Osteocyte (in vitro differentiated cells): Measurements from ENCODE around the gene ARL3. TPM values are rescaled to one million over a fixed set of nuclear protein-coding genes. Genes with fewer than 3 reads are reported as not detected.

Source experiments
- DNase-seq: peaks from one replicate; pipeline ENCODE4 v3.0.0; 2021; ENCODE audit warnings: mixed read lengths; ENCODE audit not compliant: unreplicated experiment; ENCODE audit errors: extremely low spot score
- H3K27ac Mint-ChIP-seq: one replicate; pipeline ENCODE4 v1.8.0; 2021; ENCODE audit warnings: mild to moderate bottlenecking, mixed read lengths; ENCODE audit not compliant: unreplicated experiment
- H3K27me3 Mint-ChIP-seq: one replicate; pipeline ENCODE4 v1.8.0; 2021; ENCODE audit warnings: mixed read lengths; ENCODE audit not compliant: unreplicated experiment
- H3K36me3 Mint-ChIP-seq: one replicate; pipeline ENCODE4 v1.8.0; 2021; ENCODE audit warnings: mixed read lengths; ENCODE audit not compliant: unreplicated experiment
- H3K4me1 Mint-ChIP-seq: one replicate; pipeline ENCODE4 v1.8.0; 2021; ENCODE audit warnings: mixed read lengths; ENCODE audit not compliant: unreplicated experiment
- H3K4me3 Mint-ChIP-seq: one replicate; pipeline ENCODE4 v1.8.0; 2021; ENCODE audit warnings: mild to moderate bottlenecking, moderate library complexity, mixed read lengths; ENCODE audit not compliant: unreplicated experiment
- H3K9me3 Mint-ChIP-seq: one replicate; pipeline ENCODE4 v1.8.0; 2021; ENCODE audit warnings: mixed read lengths; ENCODE audit not compliant: unreplicated experiment
- total RNA-seq: library from RNA; stranded (reverse); gene quantifications from 2 replicates; pipeline ENCODE4 v1.2.1, GENCODE V29; 2021
- TF ChIP-seq, protein P1 (sequence below): fragments of 200-600 bp; sonication (generic); IDR thresholded peaks from 2 replicates; pipeline ENCODE4 v1.5.0; 2021; ENCODE audit warnings: antibody characterized with exemption, mild to moderate bottlenecking, moderate library complexity

Gene ARL3
- total RNA-seq, 1 donor from 2014 or later = 11.6 TPM

DNA sequence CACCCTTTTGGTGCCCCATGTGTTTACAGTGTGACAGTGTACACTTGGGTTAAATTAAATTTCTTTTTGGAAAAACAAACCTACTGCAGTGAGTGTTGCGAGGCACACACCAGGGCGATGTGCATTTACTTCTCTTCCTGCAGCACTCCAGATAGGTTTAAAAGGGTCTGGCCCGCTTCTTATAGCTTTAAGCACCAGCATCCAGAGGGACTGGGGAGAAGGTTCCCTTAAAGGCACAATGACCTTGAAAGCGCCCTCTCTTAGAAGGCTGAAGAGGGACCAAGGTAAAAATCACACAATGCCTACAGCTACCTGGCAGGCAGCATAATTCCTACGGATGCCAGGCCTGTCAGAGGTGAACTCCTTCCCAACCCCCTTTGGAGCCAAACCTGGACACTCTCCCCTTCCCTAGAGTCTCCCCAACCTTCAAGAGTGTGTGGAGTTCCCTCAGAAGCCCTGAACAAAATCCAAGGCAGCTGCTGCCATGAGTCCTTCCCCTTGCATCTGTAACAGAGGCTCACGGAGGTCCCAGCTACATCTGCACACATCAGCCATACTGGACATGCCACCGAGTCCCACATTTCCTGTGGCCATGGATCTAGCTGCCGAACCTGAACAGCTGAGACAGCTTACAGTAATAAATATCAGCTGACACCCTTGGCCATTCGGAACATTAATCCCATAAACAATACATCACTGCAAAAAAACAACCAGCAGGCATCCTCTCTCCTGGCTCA, 36.7 kb downstream of the ARL3 start:
- peak overlapping the region; percentile 98 for H3K27ac Mint-ChIP-seq
- peaks cover 69% of the 10 kb centered on the region for H3K4me1 Mint-ChIP-seq
- TF ChIP-seq, protein P1, sequence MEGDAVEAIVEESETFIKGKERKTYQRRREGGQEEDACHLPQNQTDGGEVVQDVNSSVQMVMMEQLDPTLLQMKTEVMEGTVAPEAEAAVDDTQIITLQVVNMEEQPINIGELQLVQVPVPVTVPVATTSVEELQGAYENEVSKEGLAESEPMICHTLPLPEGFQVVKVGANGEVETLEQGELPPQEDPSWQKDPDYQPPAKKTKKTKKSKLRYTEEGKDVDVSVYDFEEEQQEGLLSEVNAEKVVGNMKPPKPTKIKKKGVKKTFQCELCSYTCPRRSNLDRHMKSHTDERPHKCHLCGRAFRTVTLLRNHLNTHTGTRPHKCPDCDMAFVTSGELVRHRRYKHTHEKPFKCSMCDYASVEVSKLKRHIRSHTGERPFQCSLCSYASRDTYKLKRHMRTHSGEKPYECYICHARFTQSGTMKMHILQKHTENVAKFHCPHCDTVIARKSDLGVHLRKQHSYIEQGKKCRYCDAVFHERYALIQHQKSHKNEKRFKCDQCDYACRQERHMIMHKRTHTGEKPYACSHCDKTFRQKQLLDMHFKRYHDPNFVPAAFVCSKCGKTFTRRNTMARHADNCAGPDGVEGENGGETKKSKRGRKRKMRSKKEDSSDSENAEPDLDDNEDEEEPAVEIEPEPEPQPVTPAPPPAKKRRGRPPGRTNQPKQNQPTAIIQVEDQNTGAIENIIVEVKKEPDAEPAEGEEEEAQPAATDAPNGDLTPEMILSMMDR = no peak
- no peak for DNase-seq
- H3K4me3 Mint-ChIP-seq = peak overlapping the region; percentile 31
- no peaks in the 10 kb centered on the region for H3K9me3 Mint-ChIP-seq
- H3K27me3 Mint-ChIP-seq = no peaks in the 10 kb centered on the region
- H3K36me3 Mint-ChIP-seq = peaks cover 6% of the 10 kb centered on the region

DNA sequence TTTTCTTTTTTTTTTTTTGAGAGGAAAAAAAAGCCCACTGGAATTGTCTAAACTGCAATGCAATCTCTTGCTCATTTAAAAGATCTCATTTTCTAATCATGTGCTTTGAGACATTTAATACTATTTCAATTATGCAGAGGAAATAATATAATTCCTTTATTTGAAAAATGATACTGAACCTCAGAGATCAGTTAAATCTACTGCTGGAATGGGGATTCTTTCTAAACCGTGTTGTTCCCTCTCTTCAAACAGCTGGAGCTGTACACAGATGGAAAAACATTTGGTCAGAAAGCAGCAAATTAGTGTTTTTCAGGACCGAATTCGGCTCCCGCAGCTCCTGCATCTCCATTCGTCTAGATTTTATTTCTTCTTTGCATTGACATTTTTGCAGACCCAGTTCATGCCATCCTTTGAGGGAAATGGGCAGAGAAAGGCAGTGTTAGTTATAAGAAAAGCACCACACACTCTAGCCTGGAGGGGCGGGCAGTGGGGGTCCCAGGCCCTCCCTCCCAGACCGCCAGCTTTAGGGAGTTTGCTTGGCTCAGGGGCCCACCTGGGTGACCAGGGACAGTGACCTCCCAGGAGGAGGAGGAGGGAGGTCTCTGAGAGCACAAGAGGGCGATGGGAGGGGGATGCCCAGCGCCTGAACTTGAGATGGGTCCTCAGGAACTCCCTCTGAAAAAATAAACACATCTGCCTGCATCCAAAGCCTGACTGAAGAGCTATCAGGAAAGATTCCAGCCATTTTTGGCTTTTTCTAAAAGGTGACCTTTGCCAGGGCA, 37.5 kb downstream of the ARL3 start:
- no peaks in the 10 kb centered on the region for H3K9me3 Mint-ChIP-seq
- peak overlapping the region; percentile 31 for H3K4me3 Mint-ChIP-seq
- peaks cover 69% of the 10 kb centered on the region for H3K4me1 Mint-ChIP-seq

GRCh38 chr10:102675666-102676533, 38.3 kb downstream of the ARL3 start:
- H3K9me3 Mint-ChIP-seq = no peaks in the 10 kb centered on the region
- DNase-seq = no peak
- TF ChIP-seq, protein P1 = no peak
- H3K4me3 Mint-ChIP-seq = peak overlapping the region; percentile 31
- peaks cover 69% of the 10 kb centered on the region for H3K4me1 Mint-ChIP-seq
- no peaks in the 10 kb centered on the region for H3K36me3 Mint-ChIP-seq
- H3K27ac Mint-ChIP-seq = peak overlapping the region; percentile 98
- no peaks in the 10 kb centered on the region for H3K27me3 Mint-ChIP-seq

More for the DNA sequence above, 37.5 kb downstream of the ARL3 start:
- DNase-seq = no peak
- Mint-ChIP-seq H3K36me3 (peaks cover 2% of the 10 kb centered on the region), H3K27me3 (no peaks in the 10 kb centered on the region), H3K27ac (peak overlapping the region; percentile 98)
- TF ChIP-seq, protein P1 = no peak

- no peak for DNase-seq
- peak overlapping the region; percentile 98 for H3K27ac Mint-ChIP-seq
- H3K4me1 Mint-ChIP-seq = peaks cover 69% of the 10 kb centered on the region
- H3K27me3 Mint-ChIP-seq = no peaks in the 10 kb centered on the region
- peak overlapping the region; percentile 47 for H3K4me3 Mint-ChIP-seq
- H3K9me3 Mint-ChIP-seq = no peaks in the 10 kb centered on the region
- H3K36me3 Mint-ChIP-seq = no peaks in the 10 kb centered on the region
- TF ChIP-seq, protein P1 = no peak
Observed at GRCh38 chr10:102675011-102675665, 39.1 kb downstream of the ARL3 start.
